Epithelial cell of proximal tubule (primary cell): ENCODE results near the gene RUNX1. TPM values are rescaled to one million over a fixed set of nuclear protein-coding genes. Genes with fewer than 3 reads are reported as not detected.
"Not testable (repeated sequence)": the region's sequence is repeated elsewhere in the genome, so short reads cannot be mapped to it uniquely, and the experiment has no call there.

Experiments used
- DNase-seq: peaks from one replicate; pipeline ENCODE4 v3.0.0-alpha.2; 2011; ENCODE audit warnings: low read depth
- H3K4me3 ChIP-seq: 2 replicates; pipeline ENCODE4 v1.5.1; 2011; ENCODE audit warnings: low read depth, mild to moderate bottlenecking, low read length
- CTCF ChIP-seq: conservative IDR thresholded peaks from 2 replicates; pipeline ENCODE4 v1.5.1; 2012; ENCODE audit warnings: low read depth, mild to moderate bottlenecking, low read length
- total RNA-seq: library from RNA; depleted of rRNA; stranded (reverse); fragments of >200 nt; gene quantifications from 2 replicates; pipeline ENCODE4 v1.2.3, GENCODE V29; 2015

Gene RUNX1
- total RNA-seq, 1 donor from 2014 or later, result 11.3 TPM

GRCh38 chr21:34962136-34962535, 87.0 kb downstream of the RUNX1 start:
- no peak for TF ChIP-seq CTCF
- H3K4me3 ChIP-seq, result no peak overlapping the region
- DNase-seq, result no peak

- H3K4me3 ChIP-seq, result no peak overlapping the region
- no peak for DNase-seq
- no peak for TF ChIP-seq CTCF
Measured at GRCh38 chr21:34960687-34961086, 88.4 kb downstream of the RUNX1 start.

GRCh38 chr21:34959607-34960006, 89.5 kb downstream of the RUNX1 start:
- H3K4me3 ChIP-seq, result no peak overlapping the region
- no peak for DNase-seq
- no peak for TF ChIP-seq CTCF

- H3K4me3 ChIP-seq, result no peak overlapping the region
- no peak for DNase-seq
- TF ChIP-seq CTCF, result no peak
Measured at GRCh38 chr21:34958040-34958439, 91.1 kb downstream of the RUNX1 start.

- DNase-seq, result no peak
- no peak overlapping the region for H3K4me3 ChIP-seq
- no peak for TF ChIP-seq CTCF
Measured at GRCh38 chr21:34956416-34957316, 92.4 kb downstream of the RUNX1 start.

- no peak for TF ChIP-seq CTCF
- no peak overlapping the region for H3K4me3 ChIP-seq
- DNase-seq, result no peak
Measured at GRCh38 chr21:34953950-34954349, 95.2 kb downstream of the RUNX1 start.

- peak; percentile 67 for DNase-seq
- no peak overlapping the region for H3K4me3 ChIP-seq
- no peak for TF ChIP-seq CTCF
Measured at GRCh38 chr21:34952701-34953100, 96.4 kb downstream of the RUNX1 start.

GRCh38 chr21:34951868-34952267, 97.2 kb downstream of the RUNX1 start:
- not testable (repeated sequence) for DNase-seq, H3K4me3 ChIP-seq
